ENCODE data around the gene DCUN1D2. TPM values are rescaled to one million over a fixed set of nuclear protein-coding genes. Genes with fewer than 3 reads are reported as not detected.
A peak's percentile ranks its signal among the peaks of the same experiment; 100 is the strongest.

The DCUN1D2 gene
- polyA plus RNA-seq, 3 donors, result 3.1 to 16.7 (median 6.1) TPM

- TF ChIP-seq, protein P1, sequence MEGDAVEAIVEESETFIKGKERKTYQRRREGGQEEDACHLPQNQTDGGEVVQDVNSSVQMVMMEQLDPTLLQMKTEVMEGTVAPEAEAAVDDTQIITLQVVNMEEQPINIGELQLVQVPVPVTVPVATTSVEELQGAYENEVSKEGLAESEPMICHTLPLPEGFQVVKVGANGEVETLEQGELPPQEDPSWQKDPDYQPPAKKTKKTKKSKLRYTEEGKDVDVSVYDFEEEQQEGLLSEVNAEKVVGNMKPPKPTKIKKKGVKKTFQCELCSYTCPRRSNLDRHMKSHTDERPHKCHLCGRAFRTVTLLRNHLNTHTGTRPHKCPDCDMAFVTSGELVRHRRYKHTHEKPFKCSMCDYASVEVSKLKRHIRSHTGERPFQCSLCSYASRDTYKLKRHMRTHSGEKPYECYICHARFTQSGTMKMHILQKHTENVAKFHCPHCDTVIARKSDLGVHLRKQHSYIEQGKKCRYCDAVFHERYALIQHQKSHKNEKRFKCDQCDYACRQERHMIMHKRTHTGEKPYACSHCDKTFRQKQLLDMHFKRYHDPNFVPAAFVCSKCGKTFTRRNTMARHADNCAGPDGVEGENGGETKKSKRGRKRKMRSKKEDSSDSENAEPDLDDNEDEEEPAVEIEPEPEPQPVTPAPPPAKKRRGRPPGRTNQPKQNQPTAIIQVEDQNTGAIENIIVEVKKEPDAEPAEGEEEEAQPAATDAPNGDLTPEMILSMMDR (IDR thresholded peaks at IDR 0.05), result no peak
- peak overlapping the region; percentile 49 for H3K4me2 ChIP-seq (replicated peaks; ENCODE audit: extremely low read depth, low read length, poor library complexity, severe bottlenecking)
- peaks cover 35 to 36% of the 10 kb centered on the region in 2 donors for H3K4me1 ChIP-seq (ENCODE audit: control insufficient read depth in 1 of 2, insufficient read depth in 2 of 2, low read length in 2 of 2)
- H3K79me2 ChIP-seq (ENCODE audit: insufficient read depth, low read length), result peaks cover 21% of the 10 kb centered on the region
- H3K27ac Mint-ChIP-seq, result peak overlapping the region; percentile 60 to 92 (median 86)
- peaks cover 0 to 1% (median 0%) of the 10 kb centered on the region in 3 donors for H3K27me3 Mint-ChIP-seq (ENCODE audit: low read depth in 3 of 3)
- no peaks in the 10 kb centered on the region for H3K27me3 ChIP-seq (ENCODE audit: control insufficient read depth in 2 of 2, insufficient read depth in 2 of 2, low read length in 2 of 2)
- peak overlapping the region; percentile 71 to 78 for H3K4me3 Mint-ChIP-seq
- H3K9me3 ChIP-seq (replicated peaks in 1 of 2; ENCODE audit: control insufficient read depth in 1 of 2, insufficient read depth in 1 of 2, low read length in 2 of 2), result no peaks in the 10 kb centered on the region
- 48% methylated on average over 13 of the region's 17 CpGs for WGBS (ENCODE audit: insufficient coverage)
- peak overlapping the region; percentile 56 for H2AFZ ChIP-seq (ENCODE audit: insufficient read depth, low read depth, low read length, poor library complexity, severe bottlenecking)
- peak overlapping the region; percentile 45 to 69 for H3K27ac ChIP-seq (ENCODE audit: low read depth in 1 of 2, low read length in 2 of 2)
- H3K4me1 Mint-ChIP-seq, result peaks cover 43% of the 10 kb centered on the region
- H3K9ac ChIP-seq (ENCODE audit: insufficient read depth, low read length, poor library complexity, severe bottlenecking), result peak overlapping the region; percentile 6
- H3K36me3 Mint-ChIP-seq, result peaks cover 65 to 70% of the 10 kb centered on the region in 2 donors
- peaks cover 36% of the 10 kb centered on the region for H4K20me1 ChIP-seq (ENCODE audit: insufficient read depth, low read length)
- H3K36me3 ChIP-seq (replicated peaks in 1 of 2; ENCODE audit: control insufficient read depth in 1 of 2, insufficient read depth in 2 of 2, low read length in 2 of 2), result peaks cover 31 to 66% of the 10 kb centered on the region in 2 donors
- DNase-seq, result peak; percentile 34 to 72 (median 52)
- H3K9me3 Mint-ChIP-seq, result peaks cover 0 to 2% (median 0%) of the 10 kb centered on the region in 7 donors
- intact Hi-C loops (cut with micrococcal nuclease), result no loop called here
- peak overlapping the region in 2 of 3 experiments; percentile 13 to 40 for H3K4me3 ChIP-seq (replicated peaks in 1 of 3; ENCODE audit: low read depth in 2 of 3, low read length in 3 of 3)
These were observed 18.2 kb upstream of the DCUN1D2 start for GRCh38 chr13:113508521-113509254.

- Mint-ChIP-seq H3K27me3 (ENCODE audit: low read depth in 3 of 3) (peaks cover 0 to 1% (median 0%) of the 10 kb centered on the region in 3 donors), H3K9me3 (peaks cover 0 to 2% (median 0%) of the 10 kb centered on the region in 7 donors), H3K4me1 (peaks cover 43% of the 10 kb centered on the region), H3K27ac (peak overlapping the region; percentile 60 to 92 (median 86)), H3K4me3 (peak overlapping the region; percentile 71 to 78), H3K36me3 (peaks cover 64 to 68% of the 10 kb centered on the region in 2 donors)
- no peaks in the 10 kb centered on the region for H3K27me3 ChIP-seq (ENCODE audit: control insufficient read depth in 2 of 2, insufficient read depth in 2 of 2, low read length in 2 of 2)
- H3K9me3 ChIP-seq (replicated peaks in 1 of 2; ENCODE audit: control insufficient read depth in 1 of 2, insufficient read depth in 1 of 2, low read length in 2 of 2), result no peaks in the 10 kb centered on the region
- 61% methylated on average over 15 of the region's 21 CpGs for WGBS (ENCODE audit: insufficient coverage)
- peaks cover 31 to 66% of the 10 kb centered on the region in 2 donors for H3K36me3 ChIP-seq (replicated peaks in 1 of 2; ENCODE audit: control insufficient read depth in 1 of 2, insufficient read depth in 2 of 2, low read length in 2 of 2)
- H3K27ac ChIP-seq (ENCODE audit: low read depth in 1 of 2, low read length in 2 of 2), result peak overlapping the region; percentile 45 to 69
- peak overlapping the region in 2 of 3 experiments; percentile 13 to 40 for H3K4me3 ChIP-seq (replicated peaks in 1 of 3; ENCODE audit: low read depth in 2 of 3, low read length in 3 of 3)
- intact Hi-C loops (cut with micrococcal nuclease), result no loop called here
- DNase-seq, result no peak
- H3K4me1 ChIP-seq (ENCODE audit: control insufficient read depth in 1 of 2, insufficient read depth in 2 of 2, low read length in 2 of 2), result peaks cover 35 to 36% of the 10 kb centered on the region in 2 donors
- H2AFZ ChIP-seq (ENCODE audit: insufficient read depth, low read depth, low read length, poor library complexity, severe bottlenecking), result peak overlapping the region; percentile 56
- peak overlapping the region; percentile 6 for H3K9ac ChIP-seq (ENCODE audit: insufficient read depth, low read length, poor library complexity, severe bottlenecking)
- peak overlapping the region; percentile 49 for H3K4me2 ChIP-seq (replicated peaks; ENCODE audit: extremely low read depth, low read length, poor library complexity, severe bottlenecking)
- peaks cover 21% of the 10 kb centered on the region for H3K79me2 ChIP-seq (ENCODE audit: insufficient read depth, low read length)
- peaks cover 36% of the 10 kb centered on the region for H4K20me1 ChIP-seq (ENCODE audit: insufficient read depth, low read length)
- TF ChIP-seq, protein P1 (IDR thresholded peaks at IDR 0.05), result no peak
These were observed 17.2 kb upstream of the DCUN1D2 start for GRCh38 chr13:113507505-113508345.
